GM18508 (cell line): ENCODE data around the gene CCNI2.

Experiments
- ATAC-seq: cut with Tn5 transposase; IDR thresholded peaks from one replicate; pipeline ENCODE4 v1.9.1; 2021; ENCODE audit warnings: moderate number of reproducible peaks; ENCODE audit not compliant: insufficient read depth, unreplicated experiment

CCNI2 gene

GRCh38 chr5:132749506-132749905 is 2.3 kb downstream of the CCNI2 start:
- ATAC-seq, result no peak

- ATAC-seq, result no peak
Observed at GRCh38 chr5:132750471-132751230, 3.4 kb downstream of the CCNI2 start.

GRCh38 chr5:132751444-132751843 is 4.2 kb downstream of the CCNI2 start:
- peak; percentile 37 for ATAC-seq

- no peak for ATAC-seq
Observed at GRCh38 chr5:132751971-132752580, 4.8 kb downstream of the CCNI2 start.

GRCh38 chr5:132752581-132753125 is 5.4 kb downstream of the CCNI2 start:
- ATAC-seq, result no peak

GRCh38 chr5:132753135-132753987 is 6.1 kb downstream of the CCNI2 start:
- no peak for ATAC-seq

- ATAC-seq, result no peak
Observed at GRCh38 chr5:132754111-132754510, 6.9 kb downstream of the CCNI2 start.

- no peak for ATAC-seq
Observed at GRCh38 chr5:132754947-132755346, 7.7 kb downstream of the CCNI2 start.

- ATAC-seq, result no peak
Observed at GRCh38 chr5:132756542-132756941, 9.3 kb downstream of the CCNI2 start.

- no peak for ATAC-seq
Observed at GRCh38 chr5:132758451-132758850, 11.2 kb downstream of the CCNI2 start.

- ATAC-seq, result no peak
Observed at GRCh38 chr5:132759114-132760048, 12.2 kb downstream of the CCNI2 start.

GRCh38 chr5:132760049-132760420 is 12.8 kb downstream of the CCNI2 start:
- no peak for ATAC-seq

GRCh38 chr5:132760601-132761317 is 13.5 kb downstream of the CCNI2 start:
- ATAC-seq, result no peak

- no peak for ATAC-seq
Observed at GRCh38 chr5:132761321-132762240, 14.4 kb downstream of the CCNI2 start.

- no peak for ATAC-seq
Observed at GRCh38 chr5:132762246-132763000, 15.2 kb downstream of the CCNI2 start.

GRCh38 chr5:132763181-132764036 is 16.2 kb downstream of the CCNI2 start:
- ATAC-seq, result no peak

GRCh38 chr5:132764051-132764450 is 16.8 kb downstream of the CCNI2 start:
- ATAC-seq, result no peak
